Hematopoietic multipotent progenitor cell treated with erythropoietin and hydrocortisone succinate and interleukin-3 and kit ligand, for 6 days (in vitro differentiated cells): ENCODE measurements around the gene ATP2C1.
"Not testable (repeated sequence)": the region's sequence is repeated elsewhere in the genome, so short reads cannot be mapped to it uniquely, and the experiment has no call there.

Experiments
- DNase-seq: peaks from one replicate; pipeline ENCODE4 v3.0.0-alpha.2; 2015

ATP2C1 gene

GRCh38 chr3:130990282-130990681 lies 96.4 kb downstream of the ATP2C1 start:
- no peak for DNase-seq

- DNase-seq, result no peak
Observed at GRCh38 chr3:130991126-130991525, 97.2 kb downstream of the ATP2C1 start.

- no peak for DNase-seq
Observed at GRCh38 chr3:130992344-130992743, 98.5 kb downstream of the ATP2C1 start.

GRCh38 chr3:130997289-130997688 lies 103.4 kb downstream of the ATP2C1 start:
- DNase-seq, result peak; percentile 58

- DNase-seq, result no peak
Observed at GRCh38 chr3:131001071-131001470, 107.2 kb downstream of the ATP2C1 start.

GRCh38 chr3:131004603-131005002 lies 110.7 kb downstream of the ATP2C1 start:
- DNase-seq, result no peak

- DNase-seq, result no peak
Observed at GRCh38 chr3:131007256-131007655, 113.4 kb downstream of the ATP2C1 start.

GRCh38 chr3:131007782-131008181 lies 113.9 kb downstream of the ATP2C1 start:
- no peak for DNase-seq

GRCh38 chr3:131008326-131008725 lies 114.4 kb downstream of the ATP2C1 start:
- no peak for DNase-seq

GRCh38 chr3:131009698-131010097 lies 115.8 kb downstream of the ATP2C1 start:
- DNase-seq, result no peak

GRCh38 chr3:131018970-131019369 lies 125.1 kb downstream of the ATP2C1 start:
- no peak for DNase-seq

- DNase-seq, result peak; percentile 78
Observed at GRCh38 chr3:131020122-131020693, 126.3 kb downstream of the ATP2C1 start.

- DNase-seq, result no peak
Observed at GRCh38 chr3:131025539-131025938, 131.7 kb downstream of the ATP2C1 start.

- peak; percentile 96 for DNase-seq
Observed at GRCh38 chr3:131026321-131027151, 132.7 kb downstream of the ATP2C1 start, which contains the start of the genes ASTE1 and NEK11. ASTE1 (minus strand) TSS chr3:131026825; CDS start chr3:131025306, 1,519 bp downstream. NEK11 (plus strand) TSS chr3:131026877; CDS start chr3:131029709, 2,832 bp downstream.

- no peak for DNase-seq
Observed at GRCh38 chr3:131028844-131029243, 135.0 kb downstream of the ATP2C1 start.

- no peak for DNase-seq
Observed at GRCh38 chr3:131031660-131032059, 137.8 kb downstream of the ATP2C1 start.

- DNase-seq, result peak; percentile 72
Observed at GRCh38 chr3:131033480-131034080, 139.7 kb downstream of the ATP2C1 start.

GRCh38 chr3:131036200-131036816 lies 142.4 kb downstream of the ATP2C1 start:
- no peak for DNase-seq

GRCh38 chr3:131036986-131037385 lies 143.1 kb downstream of the ATP2C1 start:
- no peak for DNase-seq

GRCh38 chr3:131038326-131038725 lies 144.4 kb downstream of the ATP2C1 start:
- no peak for DNase-seq

GRCh38 chr3:131042271-131042985 lies 148.5 kb downstream of the ATP2C1 start:
- DNase-seq, result not testable (repeated sequence)

- DNase-seq, result no peak
Observed at GRCh38 chr3:131047582-131047981, 153.7 kb downstream of the ATP2C1 start.

GRCh38 chr3:131048030-131048429 lies 154.1 kb downstream of the ATP2C1 start:
- DNase-seq, result no peak
